H9 (cell line): Measurements from ENCODE around the gene LILRB3. TPM values are rescaled to one million over a fixed set of nuclear protein-coding genes. Genes with fewer than 3 reads are reported as not detected.

ENCODE experiments used
- DNase-seq: peaks from one replicate; pipeline ENCODE4 v3.0.0-alpha.2; 2017
- H2AFZ ChIP-seq: one replicate; pipeline ENCODE4 v1.6.1; 2013; ENCODE audit warnings: mild to moderate bottlenecking, low read length, control low read depth, moderate library complexity
- H2AK5ac ChIP-seq: 2 replicates; pipeline ENCODE4 v1.6.1; 2013; ENCODE audit warnings: low read length, control low read depth, mixed read lengths; ENCODE audit not compliant: insufficient read length
- H2BK120ac ChIP-seq: one replicate; pipeline ENCODE4 v1.6.1; 2013; ENCODE audit warnings: low read depth, mild to moderate bottlenecking, low read length, control low read depth, inconsistent platforms; ENCODE audit not compliant: poor library complexity, severe bottlenecking
- H2BK12ac ChIP-seq: 2 replicates; pipeline ENCODE4 v1.6.1; 2013; ENCODE audit warnings: low read length, control low read depth, mixed read lengths, low read depth; ENCODE audit not compliant: insufficient read length
- H2BK15ac ChIP-seq: 2 replicates; pipeline ENCODE4 v1.6.1; 2013; ENCODE audit warnings: low read depth, low read length, control low read depth
- H2BK20ac ChIP-seq: one replicate; pipeline ENCODE4 v1.6.1; 2013; ENCODE audit warnings: low read depth, mild to moderate bottlenecking, low read length, control low read depth, inconsistent platforms; ENCODE audit not compliant: poor library complexity, severe bottlenecking
- H2BK5ac ChIP-seq: 2 replicates; pipeline ENCODE4 v1.6.1; 2013; ENCODE audit warnings: low read length, control low read depth, mixed read lengths; ENCODE audit not compliant: insufficient read length
- H3K14ac ChIP-seq: 2 replicates; pipeline ENCODE4 v1.6.1; 2013; ENCODE audit warnings: low read length, control low read depth; ENCODE audit not compliant: insufficient read depth
- H3K18ac ChIP-seq: 2 replicates; pipeline ENCODE4 v1.6.1; 2013; ENCODE audit warnings: low read depth, mild to moderate bottlenecking, mixed read lengths, low read length, control low read depth; ENCODE audit not compliant: insufficient read length
- H3K23ac ChIP-seq: 2 replicates; pipeline ENCODE4 v1.6.1; 2013; ENCODE audit warnings: low read length, control low read depth, mixed read lengths, low read depth; ENCODE audit not compliant: insufficient read length
- H3K23me2 ChIP-seq: 2 replicates; pipeline ENCODE4 v1.6.1; 2013; ENCODE audit warnings: low read depth, mild to moderate bottlenecking, mixed read lengths, low read length, control low read depth; ENCODE audit not compliant: insufficient read length, poor library complexity, severe bottlenecking
- H3K27ac ChIP-seq: 2 replicates; pipeline ENCODE4 v1.5.1; 2013; ENCODE audit warnings: low read length, control low read depth, mixed read lengths, low read depth; ENCODE audit not compliant: insufficient read length
- H3K27me3 ChIP-seq: 2 replicates; pipeline ENCODE4 v1.6.1; 2013; ENCODE audit warnings: low read length, control low read depth, inconsistent platforms; ENCODE audit not compliant: insufficient read depth
- H3K4ac ChIP-seq: 2 replicates; pipeline ENCODE4 v1.6.1; 2013; ENCODE audit warnings: low read depth, mild to moderate bottlenecking, control low read depth, inconsistent platforms, low read length, moderate library complexity
- H3K4me1 ChIP-seq: 2 replicates; pipeline ENCODE4 v1.6.1; 2013; ENCODE audit warnings: low read length, control low read depth, inconsistent platforms; ENCODE audit not compliant: insufficient read depth
- H3K4me2 ChIP-seq: 2 replicates; pipeline ENCODE4 v1.6.1; 2013; ENCODE audit warnings: low read length, control low read depth, mixed read lengths; ENCODE audit not compliant: insufficient read length, insufficient read depth
- H3K56ac ChIP-seq: 2 replicates; pipeline ENCODE4 v1.6.1; 2013; ENCODE audit warnings: low read depth, mild to moderate bottlenecking, mixed read lengths, low read length, control low read depth; ENCODE audit not compliant: insufficient read length
- H3K79me1 ChIP-seq: 2 replicates; pipeline ENCODE4 v1.6.1; 2013; ENCODE audit warnings: low read depth, mild to moderate bottlenecking, moderate library complexity, low read length, control low read depth, inconsistent platforms; ENCODE audit not compliant: insufficient read depth, poor library complexity, severe bottlenecking
- H3K79me2 ChIP-seq: 2 replicates; pipeline ENCODE4 v1.6.1; 2013; ENCODE audit warnings: low read length, control low read depth, inconsistent platforms; ENCODE audit not compliant: insufficient read depth
- H3K9ac ChIP-seq: 2 replicates; pipeline ENCODE4 v1.6.1; 2013; ENCODE audit warnings: low read length, control low read depth, mixed read lengths; ENCODE audit not compliant: insufficient read length; ENCODE audit errors: extremely low read depth
- H3K9me3 ChIP-seq: one replicate; pipeline ENCODE4 v1.6.1; 2013; ENCODE audit warnings: low read depth, low read length, inconsistent platforms; ENCODE audit not compliant: control insufficient read depth
- H3T11ph ChIP-seq: one replicate; pipeline ENCODE4 v1.6.1; 2013; ENCODE audit warnings: mild to moderate bottlenecking, low read length, control low read depth, inconsistent platforms
- H4K20me1 ChIP-seq: one replicate; pipeline ENCODE4 v1.6.1; 2013; ENCODE audit not compliant: control insufficient read depth, insufficient read length, insufficient read depth
- H4K5ac ChIP-seq: 2 replicates; pipeline ENCODE4 v1.6.1; 2013; ENCODE audit warnings: low read depth, mild to moderate bottlenecking, mixed read lengths, low read length, control low read depth; ENCODE audit not compliant: insufficient read length
- H4K8ac ChIP-seq: replicated peaks from 2 replicates; pipeline ENCODE4 v1.6.1; 2013; ENCODE audit warnings: low read length, control low read depth, mixed read lengths, low read depth; ENCODE audit not compliant: insufficient read length
- H4K91ac ChIP-seq: 2 replicates; pipeline ENCODE4 v1.6.1; 2013; ENCODE audit warnings: low read depth, mild to moderate bottlenecking, moderate library complexity, mixed read lengths, low read length, control low read depth; ENCODE audit not compliant: insufficient read length
- H3K27ac Mint-ChIP-seq, 3 experiments: 2 replicates in 2 of 3; 3 replicates in 1 of 3; pipeline ENCODE4 v1.8.0; 2020 to 2021; ENCODE audit warnings: mixed read lengths in 3 of 3, mild to moderate bottlenecking in 1 of 3, moderate library complexity in 1 of 3
- H3K27me3 Mint-ChIP-seq: 2 replicates; pipeline ENCODE4 v1.8.0; 2021; ENCODE audit warnings: low read depth, mild to moderate bottlenecking, moderate library complexity, mixed read lengths
- H3K36me3 Mint-ChIP-seq, 3 experiments: 2 replicates in 2 of 3; 3 replicates in 1 of 3; pipeline ENCODE4 v1.8.0; 2020 to 2021; ENCODE audit warnings: low read depth in 3 of 3, mixed read lengths in 3 of 3; ENCODE audit not compliant: insufficient read depth in 1 of 3
- H3K4me1 Mint-ChIP-seq, 2 experiments: 2 replicates each; pipeline ENCODE4 v1.8.0; 2020; ENCODE audit warnings: mixed read lengths in 2 of 2
- H3K4me3 Mint-ChIP-seq, 2 experiments: 2 replicates in 1 of 2; 3 replicates in 1 of 2; pipeline ENCODE4 v1.8.0; 2020 to 2021; ENCODE audit warnings: mild to moderate bottlenecking in 2 of 2, mixed read lengths in 2 of 2, moderate library complexity in 1 of 2
- H3K9me3 Mint-ChIP-seq, 2 experiments: 2 replicates in 1 of 2; 3 replicates in 1 of 2; pipeline ENCODE4 v1.8.0; 2020; ENCODE audit warnings: mild to moderate bottlenecking in 2 of 2, mixed read lengths in 2 of 2, moderate library complexity in 1 of 2
- WGBS: extraction: QIAGEN DNeasy Blood & Tissue Kit; methylation state at CpG from one replicate; pipeline ENCODE4 v1.1.7; 2013; ENCODE audit warnings: missing lambda C conversion rate, low lambda C conversion rate, mixed read lengths; ENCODE audit not compliant: insufficient read length; ENCODE audit errors: extremely low coverage; 5-methylcytosine and 5-hydroxymethylcytosine counted together
- total RNA-seq: library from RNA; stranded (reverse); gene quantifications from 2 replicates; pipeline ENCODE4 v1.2.1, GENCODE V29; 2021
- TF ChIP-seq, protein P1 (sequence below): fragments of 200-600 bp; sonication (generic); conservative IDR thresholded peaks from 3 replicates; pipeline ENCODE4 v1.8.0; 2021; ENCODE audit warnings: antibody characterized with exemption, mild to moderate bottlenecking

Gene LILRB3
- total RNA-seq, 1 experiment from 2014 or later, result not detected

- TF ChIP-seq, protein P1, sequence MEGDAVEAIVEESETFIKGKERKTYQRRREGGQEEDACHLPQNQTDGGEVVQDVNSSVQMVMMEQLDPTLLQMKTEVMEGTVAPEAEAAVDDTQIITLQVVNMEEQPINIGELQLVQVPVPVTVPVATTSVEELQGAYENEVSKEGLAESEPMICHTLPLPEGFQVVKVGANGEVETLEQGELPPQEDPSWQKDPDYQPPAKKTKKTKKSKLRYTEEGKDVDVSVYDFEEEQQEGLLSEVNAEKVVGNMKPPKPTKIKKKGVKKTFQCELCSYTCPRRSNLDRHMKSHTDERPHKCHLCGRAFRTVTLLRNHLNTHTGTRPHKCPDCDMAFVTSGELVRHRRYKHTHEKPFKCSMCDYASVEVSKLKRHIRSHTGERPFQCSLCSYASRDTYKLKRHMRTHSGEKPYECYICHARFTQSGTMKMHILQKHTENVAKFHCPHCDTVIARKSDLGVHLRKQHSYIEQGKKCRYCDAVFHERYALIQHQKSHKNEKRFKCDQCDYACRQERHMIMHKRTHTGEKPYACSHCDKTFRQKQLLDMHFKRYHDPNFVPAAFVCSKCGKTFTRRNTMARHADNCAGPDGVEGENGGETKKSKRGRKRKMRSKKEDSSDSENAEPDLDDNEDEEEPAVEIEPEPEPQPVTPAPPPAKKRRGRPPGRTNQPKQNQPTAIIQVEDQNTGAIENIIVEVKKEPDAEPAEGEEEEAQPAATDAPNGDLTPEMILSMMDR, result no peak
- Histone ChIP-seq H3K79me1 (no peaks in the 10 kb centered on the region), H4K8ac (no peak overlapping the region), H3K4me1 (no peaks in the 10 kb centered on the region), H2BK5ac (no peak overlapping the region), H3T11ph (no peak overlapping the region), H4K20me1 (no peaks in the 10 kb centered on the region), H3K9me3 (no peaks in the 10 kb centered on the region), H2BK15ac (no peak overlapping the region), H2AFZ (no peak overlapping the region), H3K23me2 (no peaks in the 10 kb centered on the region), H2BK12ac (no peak overlapping the region), H2BK20ac (no peak overlapping the region), H3K27me3 (no peaks in the 10 kb centered on the region), H3K4me2 (no peak overlapping the region), H3K56ac (no peak overlapping the region), H3K4ac (no peak overlapping the region), H3K23ac (no peak overlapping the region), H2AK5ac (no peak overlapping the region), H4K91ac (no peak overlapping the region), H2BK120ac (no peak overlapping the region), H3K14ac (no peak overlapping the region), H3K79me2 (no peaks in the 10 kb centered on the region), H3K18ac (no peak overlapping the region), H4K5ac (no peak overlapping the region), H3K9ac (no peak overlapping the region), H3K27ac (no peak overlapping the region)
- no peak overlapping the region for H3K27ac Mint-ChIP-seq
- H3K27me3 Mint-ChIP-seq, result peaks cover 42% of the 10 kb centered on the region
- peaks cover 3 to 6% of the 10 kb centered on the region in 2 experiments; a peak in 3 of 4 replicates for H3K4me1 Mint-ChIP-seq
- DNase-seq, result no peak
- no peaks in the 10 kb centered on the region for H3K36me3 Mint-ChIP-seq
- H3K9me3 Mint-ChIP-seq, result peaks cover 0 to 28% of the 10 kb centered on the region in 2 experiments; a peak in 2 of 5 replicates
- no CpG with 5 or more reads among the region's 9 CpGs for WGBS
- H3K4me3 Mint-ChIP-seq, result no peak overlapping the region
Measured at GRCh38 chr19:54252243-54252642, 29.4 kb upstream of the LILRB3 start.
